Skin epidermis (tissue), 12 donors: ENCODE data around the gene RUSF1.
"Not testable (repeated sequence)": the region's sequence is repeated elsewhere in the genome, so short reads cannot be mapped to it uniquely, and the experiment has no call there.

ENCODE experiments used
- H3K27ac ChIP-seq, 21 experiments: fragments of 200-600 bp; sonication (generic) in 11 of 21; one replicate each; pipeline ENCODE4 v1.5.0; 2020; ENCODE audit warnings: mild to moderate bottlenecking in 3 of 21, inconsistent platforms in 2 of 21, moderate library complexity in 2 of 21
- H3K4me3 ChIP-seq, 7 experiments: fragments of 200-600 bp; sonication (generic) in 2 of 7; one replicate each; pipeline ENCODE4 v1.5.0; 2020; ENCODE audit warnings: inconsistent platforms in 2 of 7, mild to moderate bottlenecking in 2 of 7, moderate library complexity in 1 of 7

The RUSF1 gene

DNA sequence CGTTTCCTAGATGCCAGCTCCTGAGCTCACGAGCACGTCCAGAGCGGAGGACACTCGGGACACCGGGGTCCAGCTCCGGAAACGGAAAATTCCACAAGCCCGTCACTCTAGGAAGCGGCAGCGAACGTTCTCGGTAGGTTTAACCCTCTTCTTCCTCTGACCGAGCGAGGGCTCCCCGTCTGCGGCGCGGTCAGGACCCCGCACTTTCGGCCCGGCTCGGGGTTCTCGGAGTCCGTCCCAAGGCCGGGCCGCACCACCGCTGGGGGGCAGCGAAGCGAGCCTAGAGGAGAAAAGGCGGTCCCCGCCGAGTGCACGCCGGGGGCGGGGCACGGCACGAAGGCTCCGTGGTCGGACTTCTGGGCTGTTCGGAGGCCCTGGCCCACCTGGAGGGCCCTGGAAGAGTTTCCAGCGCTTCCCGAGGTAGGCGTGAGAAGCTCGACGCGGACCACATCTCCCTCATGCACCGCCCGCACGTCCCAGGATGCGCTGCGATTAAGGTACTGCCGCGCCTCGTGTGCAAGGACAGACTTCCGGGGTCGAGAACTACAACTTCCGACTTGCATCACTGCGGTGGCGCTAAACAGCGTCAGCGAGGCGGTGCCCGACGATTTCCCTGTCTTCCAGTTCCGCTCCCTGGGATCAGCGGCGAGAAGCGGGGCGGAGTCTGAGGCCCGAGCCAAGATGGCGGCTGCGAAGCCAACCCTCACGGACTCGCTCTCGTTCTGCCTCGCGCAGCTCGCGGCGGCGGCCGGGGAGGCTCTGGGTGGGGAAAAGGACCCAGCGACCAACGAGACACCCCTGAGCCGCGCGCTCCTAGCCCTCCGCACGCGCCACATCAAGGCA, 49.1 kb downstream of the RUSF1 start, which contains the start of gene ARMC5:
ARMC5 (plus strand) TSS at position 658 of the 843 bp plus-strand sequence; CDS start at position 682, 24 bp downstream.
- Histone ChIP-seq H3K4me3 (peak within 1 kb of the TSS; percentile 50 to 84 (median 71)), H3K27ac (peak within 1 kb of the TSS; percentile 92 to 100 (median 100))

DNA sequence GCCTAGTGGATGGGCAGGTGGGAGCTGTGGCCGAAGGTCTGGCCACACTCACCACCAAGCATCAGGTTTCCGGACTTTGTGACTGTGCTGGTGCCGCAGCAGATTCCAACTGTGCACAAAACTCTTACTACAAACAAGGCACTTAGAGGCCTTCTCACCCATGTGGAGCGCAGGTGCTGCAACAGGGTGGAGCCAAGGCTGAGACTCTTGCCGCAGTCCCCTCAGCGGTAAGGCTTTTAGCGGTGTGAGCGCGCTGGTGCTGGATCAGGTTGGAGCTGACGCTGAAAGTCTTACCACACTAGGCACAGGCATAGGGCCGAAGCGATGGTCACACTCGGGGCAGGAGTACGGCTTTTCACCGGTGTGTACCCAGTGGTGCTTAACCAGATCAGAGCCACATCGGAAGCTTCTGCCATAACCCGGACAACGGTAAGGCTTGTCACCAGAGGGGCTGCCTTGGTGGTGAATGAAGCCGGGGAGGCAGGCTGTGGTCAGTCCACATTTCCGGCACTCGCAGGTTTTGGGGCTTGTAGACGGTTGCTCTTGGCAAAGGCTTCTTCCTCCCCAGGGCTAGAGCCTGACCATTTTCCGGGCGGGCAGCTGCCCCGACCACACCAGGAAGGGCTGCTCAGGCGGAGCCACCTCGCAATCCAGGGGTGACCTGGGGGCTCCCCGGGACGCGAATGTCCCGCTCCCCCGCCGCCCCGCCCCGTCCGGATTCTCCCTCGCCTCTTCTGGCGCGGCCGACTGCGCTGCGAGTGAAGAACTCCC, 49.9 kb downstream of the RUSF1 start:
- H3K4me3 ChIP-seq, result peak overlapping the region; percentile 50 to 84 (median 71)
- peak overlapping the region; percentile 72 to 100 (median 100) for H3K27ac ChIP-seq

DNA sequence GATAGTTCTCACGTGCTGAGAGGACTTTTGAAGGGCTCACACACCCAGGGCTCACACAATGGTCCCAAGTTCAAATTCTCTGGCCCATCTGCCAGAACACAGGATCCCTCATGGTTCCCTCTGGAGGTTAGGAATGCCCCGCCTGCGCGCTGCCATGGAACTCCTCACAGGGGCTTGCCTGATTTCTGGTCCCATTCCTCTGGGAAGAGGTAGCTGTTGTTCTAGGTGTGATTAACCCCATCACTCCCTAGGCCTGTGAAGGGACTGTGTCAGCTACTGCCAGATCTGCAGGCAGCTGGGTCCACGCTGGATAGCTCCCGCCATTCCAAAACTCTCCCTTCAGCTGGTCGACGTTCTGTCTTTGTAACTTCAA, 51.2 kb downstream of the RUSF1 start:
- Histone ChIP-seq H3K4me3 (peak overlapping the region in 3 of 7 experiments; percentile 58 to 84 (median 76)), H3K27ac (peak overlapping the region in 10 of 21 experiments; percentile 22 to 100 (median 100))

DNA sequence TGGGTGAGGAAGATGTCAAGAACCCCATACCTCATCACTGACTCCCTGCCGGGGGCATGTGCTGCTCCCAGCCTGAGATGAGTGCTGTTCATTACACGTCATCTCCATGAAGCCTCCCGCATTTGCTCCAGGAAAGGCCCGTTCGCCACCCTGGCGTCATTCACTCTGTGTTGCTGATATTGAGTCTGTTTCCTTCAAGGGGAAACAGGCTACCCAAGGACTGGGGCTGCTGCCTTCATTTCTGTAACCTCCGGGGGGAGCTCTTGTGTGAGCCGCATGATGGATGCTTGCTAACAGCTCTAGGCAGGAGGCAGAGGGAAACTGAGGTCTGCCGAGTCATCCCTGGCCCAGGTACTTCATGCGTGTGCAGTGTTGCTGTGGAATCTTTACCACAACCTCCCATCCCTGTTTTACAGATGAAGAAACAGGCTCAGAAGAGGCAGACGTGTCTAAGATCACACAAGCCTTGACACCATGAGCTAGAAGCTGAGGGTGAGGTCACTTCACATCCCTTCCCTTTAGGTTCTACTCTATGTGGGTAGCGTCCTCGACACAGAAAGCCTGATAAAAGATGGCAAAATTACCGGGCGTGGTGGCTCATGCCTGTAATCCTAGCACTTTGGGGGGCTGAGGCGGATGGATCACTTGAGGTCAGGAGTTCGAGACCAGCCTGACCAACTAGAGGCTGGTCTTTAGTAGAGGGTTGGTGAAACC, 52.4 kb downstream of the RUSF1 start:
- Histone ChIP-seq H3K4me3 (no peak overlapping the region), H3K27ac (peak overlapping the region in 5 of 21 experiments; percentile 9 to 68 (median 36))

DNA sequence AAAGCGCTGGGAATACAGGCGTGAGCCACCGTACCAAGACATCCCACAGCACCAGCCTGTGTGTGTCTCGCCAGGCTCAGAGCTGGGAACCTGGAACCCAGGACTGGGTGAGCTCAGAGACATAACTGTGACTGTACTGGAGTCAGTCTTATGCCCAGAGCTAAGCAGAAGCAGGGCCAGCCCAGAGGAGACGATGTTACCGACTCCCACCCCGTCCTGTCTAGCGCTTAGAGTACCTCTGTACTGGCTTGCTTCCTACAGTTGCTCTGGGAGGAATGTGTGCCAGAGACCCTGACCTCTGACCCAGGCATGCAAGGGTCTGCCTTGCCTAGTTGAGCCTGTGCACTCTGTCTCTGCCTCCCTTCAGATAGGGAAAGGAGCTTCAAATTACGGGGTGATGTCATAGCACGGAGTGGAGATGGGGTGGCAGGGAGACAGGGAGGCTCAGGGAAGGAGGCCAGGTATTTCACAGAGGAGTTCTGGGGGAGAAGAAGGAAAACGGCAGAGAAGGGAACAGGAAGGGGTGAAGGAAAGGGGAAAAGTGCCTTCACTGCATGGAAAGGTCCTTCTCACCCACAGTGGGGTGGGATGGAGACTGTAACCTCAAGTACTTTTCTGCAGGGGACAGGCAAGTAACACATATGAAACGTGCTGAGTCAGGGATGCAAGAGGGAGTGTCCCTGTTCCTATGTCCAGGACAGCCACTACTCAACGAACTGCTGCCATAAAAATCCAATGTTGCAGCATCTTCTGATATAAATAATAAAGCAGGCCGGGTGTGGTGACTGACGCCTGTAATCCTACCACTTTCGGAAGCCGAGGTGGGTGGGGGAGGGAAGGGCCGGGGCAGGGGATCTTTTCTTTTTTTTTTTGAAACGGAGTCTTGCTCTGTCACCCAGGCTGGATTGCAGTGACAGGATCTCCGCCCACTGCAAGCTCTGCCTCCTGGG, 54.7 kb downstream of the RUSF1 start:
- peak overlapping the region in 20 of 21 experiments; percentile 8 to 85 (median 73) for H3K27ac ChIP-seq

DNA sequence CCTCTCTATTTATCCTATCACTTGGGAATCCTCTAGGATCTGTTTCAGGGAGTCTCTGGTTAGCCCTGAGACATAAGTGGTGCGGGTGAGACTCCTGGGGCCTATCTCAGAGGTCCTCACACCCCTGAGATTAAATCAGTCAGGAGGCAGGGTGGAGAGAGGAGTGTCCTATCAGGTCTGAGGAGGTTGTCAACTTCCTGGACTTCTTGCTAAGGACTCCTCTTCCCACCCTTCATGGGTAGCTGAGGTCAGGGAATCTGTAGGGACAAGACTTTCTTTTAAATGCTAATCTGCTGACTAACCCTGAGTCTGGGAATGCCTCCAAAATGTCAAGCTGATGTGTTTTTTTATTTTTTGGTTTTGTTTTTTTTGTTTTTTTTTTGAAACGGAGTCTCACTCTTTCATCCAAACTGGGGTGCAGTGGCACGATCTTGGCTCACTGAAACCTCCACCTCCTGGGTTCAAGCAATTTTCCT, 55.5 kb downstream of the RUSF1 start:
- H3K27ac ChIP-seq, result peak overlapping the region in 20 of 21 experiments; percentile 17 to 85 (median 73)

More for the DNA sequence above, 54.7 kb downstream of the RUSF1 start:
- no peak overlapping the region for H3K4me3 ChIP-seq

DNA sequence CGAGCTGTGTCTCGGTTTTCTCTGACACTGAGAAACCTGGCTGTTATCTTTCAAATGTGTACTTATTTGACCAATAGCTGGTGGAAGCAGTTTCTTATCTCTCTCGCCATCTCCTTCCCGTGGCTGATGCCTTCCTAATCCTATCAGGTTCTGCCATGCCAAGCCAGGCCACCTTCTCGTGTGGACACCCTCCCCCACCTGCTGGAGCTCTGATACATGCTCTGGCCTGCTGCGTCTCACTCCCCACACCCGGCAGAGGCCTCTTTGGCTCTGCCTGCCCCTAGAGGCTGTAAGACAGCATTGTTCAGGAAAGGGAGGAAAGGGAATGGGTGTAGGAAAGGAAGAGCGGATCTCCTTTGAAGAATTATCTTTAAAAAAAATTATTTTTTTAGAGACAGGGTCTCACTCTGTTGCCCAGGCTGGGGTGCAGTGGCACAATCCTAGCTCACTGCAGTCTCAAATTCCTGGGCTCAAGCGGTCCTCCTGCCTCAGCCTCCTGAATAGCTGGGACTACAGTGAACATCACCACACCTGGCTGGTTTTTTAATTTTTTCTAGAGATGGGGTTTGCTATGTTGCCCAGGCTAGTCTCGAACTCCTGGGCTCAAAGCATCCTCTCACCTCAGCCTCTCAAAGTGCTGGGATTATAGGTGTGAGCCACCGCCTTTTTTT, 56.4 kb downstream of the RUSF1 start:
- Histone ChIP-seq H3K27ac (peak overlapping the region in 17 of 21 experiments; percentile 17 to 85 (median 75)), H3K4me3 (no peak overlapping the region)

More for the DNA sequence above, 55.5 kb downstream of the RUSF1 start:
- no peak overlapping the region for H3K4me3 ChIP-seq

DNA sequence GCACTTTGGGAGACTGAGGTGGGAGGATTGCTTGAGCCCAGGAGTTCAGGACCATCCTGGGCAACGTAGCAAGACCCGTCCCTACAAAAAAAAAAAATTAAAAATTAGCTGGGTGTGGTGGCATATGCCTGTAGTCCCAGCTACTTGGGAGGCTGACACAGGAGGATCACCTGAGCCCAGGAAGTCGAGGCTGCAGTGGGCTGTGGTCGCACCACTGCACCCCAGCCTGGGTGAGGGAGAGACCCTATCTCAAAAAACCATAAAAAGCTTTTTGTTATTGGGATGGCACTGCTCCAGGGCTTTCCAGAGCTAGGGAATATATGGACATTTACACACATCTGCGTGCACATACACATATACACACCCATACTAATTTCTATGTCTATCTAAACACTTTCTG, 57.0 kb downstream of the RUSF1 start:
- Histone ChIP-seq H3K4me3 (no peak overlapping the region), H3K27ac (peak overlapping the region in 11 of 21 experiments; percentile 7 to 85 (median 79))

DNA sequence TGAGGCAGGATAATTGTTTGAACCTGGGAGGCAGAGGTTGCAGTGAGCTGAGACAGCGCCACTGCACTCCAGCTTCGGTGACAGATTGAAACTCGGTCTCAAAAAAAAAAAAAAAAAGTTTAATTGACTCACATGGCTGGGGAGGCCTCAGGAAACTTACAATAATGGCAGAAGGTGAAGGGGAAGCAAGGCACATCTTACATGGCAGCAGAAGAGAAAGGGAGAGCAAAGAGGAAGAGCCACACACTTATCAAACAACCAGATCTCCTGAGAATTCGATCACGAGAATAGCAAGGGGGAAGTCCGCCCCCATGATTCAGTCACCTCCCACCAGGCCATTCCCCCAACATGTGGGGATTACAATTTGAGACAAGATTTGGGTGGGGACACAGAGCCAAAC, 62.3 kb downstream of the RUSF1 start:
- not testable (repeated sequence) for H3K27ac ChIP-seq, H3K4me3 ChIP-seq

DNA sequence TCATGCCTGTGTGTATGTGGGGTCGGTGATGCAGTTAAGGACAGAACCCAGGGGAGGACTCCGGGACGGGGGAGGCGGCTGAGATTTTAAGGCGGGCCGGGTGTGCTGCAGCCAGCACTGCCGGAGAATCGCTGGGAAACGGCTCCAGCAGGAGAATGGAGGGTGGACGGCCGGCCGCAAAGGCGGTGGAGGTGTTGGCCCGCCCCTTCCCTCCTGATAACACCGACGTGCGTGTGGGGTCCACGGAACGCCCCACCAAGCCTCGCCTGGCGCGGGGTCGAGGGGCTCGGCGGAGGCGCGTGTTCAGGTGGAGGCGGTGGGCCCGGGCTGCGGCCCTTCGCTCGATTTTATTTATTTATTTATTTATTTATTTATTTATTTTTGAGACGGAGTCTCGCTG, 66.2 kb downstream of the RUSF1 start:
- H3K27ac ChIP-seq, result peak overlapping the region in 12 of 21 experiments; percentile 59 to 94 (median 90)
- peak overlapping the region in 6 of 7 experiments; percentile 47 to 70 (median 56) for H3K4me3 ChIP-seq

DNA sequence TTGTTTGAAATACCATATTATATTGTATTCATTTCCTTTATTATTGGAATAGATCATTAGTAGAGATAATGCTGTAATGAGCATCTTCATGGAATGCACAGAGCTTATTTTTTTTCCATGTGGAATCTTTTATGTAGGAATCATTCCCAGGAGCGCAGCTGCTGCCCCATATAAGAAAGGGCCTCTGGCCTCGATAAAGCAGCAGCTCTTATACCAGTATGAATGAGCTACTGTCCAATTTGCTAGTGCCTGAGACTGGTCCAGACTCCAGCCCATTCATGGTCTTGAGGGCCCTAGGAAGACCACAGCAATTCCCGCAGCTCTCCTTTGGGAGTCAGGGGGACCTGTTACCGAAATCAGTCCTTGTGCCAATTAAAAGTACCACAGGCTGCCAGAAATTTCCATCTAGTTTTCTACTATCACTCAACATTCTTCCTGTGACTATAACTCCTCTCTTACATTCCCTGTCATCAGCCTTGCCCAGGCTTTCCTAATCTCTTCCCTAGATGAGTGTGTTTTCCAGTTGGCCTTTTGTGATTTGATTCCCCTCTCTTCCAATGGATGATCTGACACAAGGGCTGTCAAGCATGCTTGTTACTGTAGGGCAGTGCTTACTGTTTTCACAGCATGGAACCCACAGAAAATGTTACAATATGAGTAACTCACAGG, 67.5 kb downstream of the RUSF1 start:
- peak overlapping the region in 1 of 21 experiments; percentile 5 for H3K27ac ChIP-seq

DNA sequence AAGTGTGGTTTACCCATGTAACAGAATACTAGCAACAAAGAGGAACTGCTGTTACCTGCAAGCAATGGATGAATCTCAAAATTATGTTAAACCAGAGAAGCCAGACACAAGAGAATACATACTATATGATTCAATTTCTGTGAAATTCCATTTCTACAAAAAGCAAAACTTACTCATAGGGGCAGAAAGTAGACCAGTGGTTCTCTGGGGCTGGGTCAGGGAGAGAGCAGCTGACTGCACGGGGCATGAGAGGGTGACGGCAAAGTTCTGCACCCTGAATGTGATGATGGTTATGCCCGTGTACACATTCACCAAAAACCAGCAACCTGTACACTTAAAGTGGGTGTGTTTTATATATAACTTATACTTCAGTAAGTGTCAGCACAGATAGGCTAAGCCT, 68.7 kb downstream of the RUSF1 start:
- Histone ChIP-seq H3K27ac (no peak overlapping the region), H3K4me3 (no peak overlapping the region)

More for the DNA sequence above, 67.5 kb downstream of the RUSF1 start:
- H3K4me3 ChIP-seq, result no peak overlapping the region
